ENCODE results near the gene COBL.
"Not testable (repeated sequence)": the region's sequence is repeated elsewhere in the genome, so short reads cannot be mapped to it uniquely, and the experiment has no call there.

COBL gene

GRCh38 chr7:51213618-51214017, 103.0 kb downstream of the COBL start:
- Histone ChIP-seq H3K36me3 (no peaks in the 10 kb centered on the region), H3K9me3 (no peaks in the 10 kb centered on the region), H3K4me1 (ENCODE audit: control insufficient read depth in 1 of 2, insufficient read depth in 1 of 2, low read depth in 1 of 2, low read length in 1 of 2) (no peaks in the 10 kb centered on the region), H3K4me3 (ENCODE audit: low read depth in 1 of 2, low read length in 1 of 2) (no peak overlapping the region), H3K27ac (no peak overlapping the region), H3K27me3 (no peaks in the 10 kb centered on the region)
- no peak for TF ChIP-seq CTCF (IDR thresholded peaks at IDR 0.05)

GRCh38 chr7:51210766-51211165, 105.8 kb downstream of the COBL start:
- no peaks in the 10 kb centered on the region for H3K36me3 ChIP-seq
- H3K4me1 ChIP-seq (ENCODE audit: control insufficient read depth in 1 of 2, insufficient read depth in 1 of 2, low read depth in 1 of 2, low read length in 1 of 2) = no peaks in the 10 kb centered on the region
- TF ChIP-seq CTCF (IDR thresholded peaks at IDR 0.05) = no peak
- H3K4me3 ChIP-seq (ENCODE audit: low read depth in 1 of 2, low read length in 1 of 2) = no peak overlapping the region
- no peak overlapping the region for H3K27ac ChIP-seq
- no peaks in the 10 kb centered on the region for H3K27me3 ChIP-seq
- no peaks in the 10 kb centered on the region for H3K9me3 ChIP-seq

- Histone ChIP-seq H3K9me3 (no peaks in the 10 kb centered on the region), H3K36me3 (no peaks in the 10 kb centered on the region)
- TF ChIP-seq CTCF (IDR thresholded peaks at IDR 0.05) = no peak
Observed at GRCh38 chr7:51209426-51209825, 107.2 kb downstream of the COBL start.

GRCh38 chr7:51208125-51208524, 108.5 kb downstream of the COBL start:
- H3K27ac ChIP-seq; H3K4me3 ChIP-seq (ENCODE audit: low read depth in 1 of 2, low read length in 1 of 2); H3K36me3 ChIP-seq; H3K9me3 ChIP-seq; H3K27me3 ChIP-seq; H3K4me1 ChIP-seq (ENCODE audit: control insufficient read depth in 1 of 2, insufficient read depth in 1 of 2, low read depth in 1 of 2, low read length in 1 of 2): not testable (repeated sequence)

More at GRCh38 chr7:51209426-51209825, 107.2 kb downstream of the COBL start:
- no peak overlapping the region for H3K27ac ChIP-seq
- H3K4me3 ChIP-seq (ENCODE audit: low read depth in 1 of 2, low read length in 1 of 2) = no peak overlapping the region
- no peaks in the 10 kb centered on the region for H3K4me1 ChIP-seq (ENCODE audit: control insufficient read depth in 1 of 2, insufficient read depth in 1 of 2, low read depth in 1 of 2, low read length in 1 of 2)
- H3K27me3 ChIP-seq = no peaks in the 10 kb centered on the region

GRCh38 chr7:51198654-51199053, 118.0 kb downstream of the COBL start:
- Histone ChIP-seq H3K4me3 (ENCODE audit: low read depth in 1 of 2, low read length in 1 of 2) (no peak overlapping the region), H3K36me3 (no peaks in the 10 kb centered on the region), H3K4me1 (ENCODE audit: control insufficient read depth in 1 of 2, insufficient read depth in 1 of 2, low read depth in 1 of 2, low read length in 1 of 2) (no peaks in the 10 kb centered on the region), H3K27ac (no peak overlapping the region), H3K27me3 (no peaks in the 10 kb centered on the region), H3K9me3 (no peaks in the 10 kb centered on the region)
- TF ChIP-seq CTCF (IDR thresholded peaks at IDR 0.05) = no peak

- no peak for TF ChIP-seq CTCF (IDR thresholded peaks at IDR 0.05)
- no peaks in the 10 kb centered on the region for H3K9me3 ChIP-seq
- H3K36me3 ChIP-seq = no peaks in the 10 kb centered on the region
- H3K27me3 ChIP-seq = no peaks in the 10 kb centered on the region
- H3K4me1 ChIP-seq (ENCODE audit: control insufficient read depth in 1 of 2, insufficient read depth in 1 of 2, low read depth in 1 of 2, low read length in 1 of 2) = no peaks in the 10 kb centered on the region
- H3K4me3 ChIP-seq (ENCODE audit: low read depth in 1 of 2, low read length in 1 of 2) = no peak overlapping the region
- H3K27ac ChIP-seq = no peak overlapping the region
Observed at GRCh38 chr7:51190969-51191368, 125.6 kb downstream of the COBL start.
